GM23338 (cell line): ENCODE data around the gene IGFBP5. TPM values are rescaled to one million over a fixed set of nuclear protein-coding genes. Genes with fewer than 3 reads are reported as not detected.

ENCODE experiments used
- ATAC-seq: fragments of 200-7000 bp; cut with Tn5 transposase; 3 replicates; pipeline ENCODE4 v1.9.1; 2020
- DNase-seq: peaks from one replicate; pipeline ENCODE4 v3.0.0-alpha.2; 2015; ENCODE audit warnings: low spot score
- H2AFZ ChIP-seq: fragments of 200-600 bp; sonication (generic); 2 replicates; pipeline ENCODE4 v1.8.0; 2016; ENCODE audit warnings: antibody characterized with exemption, mild to moderate bottlenecking, moderate library complexity
- H3F3A ChIP-seq: fragments of 200-600 bp; sonication (generic); replicated peaks from 2 replicates; pipeline ENCODE4 v1.8.0; 2017; ENCODE audit warnings: antibody characterized with exemption, mixed run types, low read depth
- H3K27ac ChIP-seq: fragments of 200-600 bp; sonication (generic); 2 replicates; pipeline ENCODE4 v1.6.1; 2016; ENCODE audit warnings: low read depth
- H3K27me3 ChIP-seq: fragments of 200-600 bp; sonication (generic); 2 replicates; pipeline ENCODE4 v1.8.0; 2016; ENCODE audit warnings: mild to moderate bottlenecking, mixed run types, moderate library complexity; ENCODE audit not compliant: insufficient read depth
- H3K36me3 ChIP-seq: fragments of 200-600 bp; sonication (generic); 2 replicates; pipeline ENCODE4 v1.8.0; 2016; ENCODE audit warnings: mild to moderate bottlenecking; ENCODE audit not compliant: insufficient read depth
- H3K4me1 ChIP-seq: fragments of 200-600 bp; sonication (generic); 2 replicates; pipeline ENCODE4 v1.8.0; 2016; ENCODE audit warnings: mild to moderate bottlenecking, moderate library complexity; ENCODE audit not compliant: insufficient read depth
- H3K4me2 ChIP-seq: fragments of 200-600 bp; sonication (generic); 2 replicates; pipeline ENCODE4 v1.7.1; 2017; ENCODE audit warnings: mixed run types
- H3K4me3 ChIP-seq: fragments of 200-600 bp; sonication (generic); 2 replicates; pipeline ENCODE4 v1.6.1; 2016; ENCODE audit warnings: mixed run types
- H3K79me2 ChIP-seq: fragments of 200-600 bp; sonication (generic); replicated peaks from 2 replicates; pipeline ENCODE4 v1.8.0; 2017; ENCODE audit warnings: mild to moderate bottlenecking; ENCODE audit not compliant: insufficient read depth
- H3K9me2 ChIP-seq: fragments of 200-600 bp; sonication (generic); 2 replicates; pipeline ENCODE4 v1.8.0; 2017; ENCODE audit not compliant: insufficient read depth
- H4K20me1 ChIP-seq: fragments of 200-600 bp; sonication (generic); replicated peaks from 2 replicates; pipeline ENCODE4 v1.8.0; 2017; ENCODE audit warnings: mild to moderate bottlenecking; ENCODE audit not compliant: insufficient read depth
- H3K27ac Mint-ChIP-seq: 2 replicates; pipeline ENCODE4 v1.8.0; 2020; ENCODE audit warnings: inconsistent platforms, mild to moderate bottlenecking, moderate library complexity, mixed read lengths
- H3K27me3 Mint-ChIP-seq: 3 replicates; pipeline ENCODE4 v1.8.0; 2022; ENCODE audit warnings: low read depth, mild to moderate bottlenecking, moderate library complexity, mixed read lengths, inconsistent platforms; ENCODE audit not compliant: insufficient read depth, poor library complexity
- H3K36me3 Mint-ChIP-seq: 3 replicates; pipeline ENCODE4 v1.8.0; 2021; ENCODE audit warnings: low read depth, mild to moderate bottlenecking, inconsistent platforms, moderate library complexity, mixed read lengths
- H3K4me1 Mint-ChIP-seq: 3 replicates; pipeline ENCODE4 v1.8.0; 2020; ENCODE audit warnings: mild to moderate bottlenecking, inconsistent platforms, mixed read lengths
- H3K4me3 Mint-ChIP-seq: 3 replicates; pipeline ENCODE4 v1.8.0; 2021; ENCODE audit warnings: moderate library complexity, mild to moderate bottlenecking, inconsistent platforms, mixed read lengths
- H3K9me3 Mint-ChIP-seq: 3 replicates; pipeline ENCODE4 v1.8.0; 2020; ENCODE audit warnings: moderate library complexity, mild to moderate bottlenecking, inconsistent platforms, mixed read lengths
- CREB1 ChIP-seq: fragments of 250-450 bp; sonication (Bioruptor Pico); IDR thresholded peaks from 2 replicates; pipeline ENCODE4 v1.5.0; 2020; ENCODE audit warnings: low read depth, mild to moderate bottlenecking, moderate library complexity
- EZH2 ChIP-seq: fragments of 200-600 bp; sonication (generic); IDR thresholded peaks from one replicate; pipeline ENCODE4 v1.8.0; 2017; ENCODE audit warnings: antibody characterized with exemption, mild to moderate bottlenecking, low read depth; ENCODE audit not compliant: unreplicated experiment
- EZH2phosphoT487 ChIP-seq: fragments of 200-600 bp; sonication (generic); IDR thresholded peaks from one replicate; pipeline ENCODE4 v1.8.1; 2018; ENCODE audit warnings: antibody characterized with exemption; ENCODE audit not compliant: unreplicated experiment
- JUNB ChIP-seq: IDR thresholded peaks from one replicate; pipeline ENCODE4 v1.6.1; 2016; ENCODE audit warnings: antibody characterized with exemption; ENCODE audit not compliant: unreplicated experiment
- NANOG ChIP-seq: IDR thresholded peaks from 2 replicates; pipeline ENCODE4 v1.6.1; 2016; ENCODE audit warnings: antibody characterized with exemption, borderline replicate concordance
- POLR2AphosphoS5 ChIP-seq: IDR thresholded peaks from 2 replicates; pipeline ENCODE4 v1.6.1; 2016; ENCODE audit warnings: antibody characterized with exemption, low read depth
- STAT1 ChIP-seq: IDR thresholded peaks from one replicate; pipeline ENCODE4 v1.6.1; 2016; ENCODE audit warnings: antibody characterized with exemption; ENCODE audit not compliant: unreplicated experiment
- ZNF114 ChIP-seq: fragments of 250-450 bp; sonication (Bioruptor Pico); IDR thresholded peaks from 2 replicates; pipeline ENCODE4 v1.5.0; 2020; ENCODE audit warnings: mild to moderate bottlenecking, moderate library complexity
- ZNF331 ChIP-seq: fragments of 250-450 bp; sonication (Bioruptor Pico); IDR thresholded peaks from 2 replicates; pipeline ENCODE4 v1.5.0; 2020; ENCODE audit warnings: low read depth, mild to moderate bottlenecking, moderate library complexity
- polyA plus RNA-seq: library from polyadenylated mRNA; unstranded; fragments of >200 nt; fragmentation: Nextera tagmentation; extraction: Ambion mirVana; gene quantifications from 2 replicates; pipeline ENCODE4 v1.2.1, GENCODE V29; 2016
- total RNA-seq: library from RNA; depleted of rRNA; stranded (reverse); fragments of >200 nt; shearing (Covaris generic); gene quantifications from 2 replicates; pipeline ENCODE4 v1.2.3, GENCODE V29; 2014
- TF ChIP-seq, protein P1 (sequence below): IDR thresholded peaks from 2 replicates; pipeline ENCODE4 v1.6.1; 2016; ENCODE audit warnings: antibody characterized with exemption
- TF ChIP-seq, protein P2 (sequence below): IDR thresholded peaks from one replicate; pipeline ENCODE4 v1.6.1; 2018; ENCODE audit warnings: antibody characterized with exemption; ENCODE audit not compliant: unreplicated experiment
- TF ChIP-seq, protein P3 (sequence below), 2 experiments: fragments of 200-600 bp in 1 of 2; sonication (generic) in 1 of 2; conservative IDR thresholded peaks; 2 replicates each; pipeline versions ENCODE4 v1.5.1 to v1.6.1; 2016 to 2017; ENCODE audit warnings: antibody characterized with exemption in 2 of 2, low read depth in 2 of 2, mild to moderate bottlenecking in 2 of 2, moderate library complexity in 1 of 2
- TF ChIP-seq, protein P4 (sequence below): fragments of 250-450 bp; sonication (Bioruptor Pico); IDR thresholded peaks from 2 replicates; pipeline ENCODE4 v1.5.0; 2020; ENCODE audit warnings: mild to moderate bottlenecking, moderate library complexity

Gene IGFBP5
- total and polyA plus RNA-seq, 2 experiments from 2014 or later, result 0.70 to 2.5 TPM

DNA sequence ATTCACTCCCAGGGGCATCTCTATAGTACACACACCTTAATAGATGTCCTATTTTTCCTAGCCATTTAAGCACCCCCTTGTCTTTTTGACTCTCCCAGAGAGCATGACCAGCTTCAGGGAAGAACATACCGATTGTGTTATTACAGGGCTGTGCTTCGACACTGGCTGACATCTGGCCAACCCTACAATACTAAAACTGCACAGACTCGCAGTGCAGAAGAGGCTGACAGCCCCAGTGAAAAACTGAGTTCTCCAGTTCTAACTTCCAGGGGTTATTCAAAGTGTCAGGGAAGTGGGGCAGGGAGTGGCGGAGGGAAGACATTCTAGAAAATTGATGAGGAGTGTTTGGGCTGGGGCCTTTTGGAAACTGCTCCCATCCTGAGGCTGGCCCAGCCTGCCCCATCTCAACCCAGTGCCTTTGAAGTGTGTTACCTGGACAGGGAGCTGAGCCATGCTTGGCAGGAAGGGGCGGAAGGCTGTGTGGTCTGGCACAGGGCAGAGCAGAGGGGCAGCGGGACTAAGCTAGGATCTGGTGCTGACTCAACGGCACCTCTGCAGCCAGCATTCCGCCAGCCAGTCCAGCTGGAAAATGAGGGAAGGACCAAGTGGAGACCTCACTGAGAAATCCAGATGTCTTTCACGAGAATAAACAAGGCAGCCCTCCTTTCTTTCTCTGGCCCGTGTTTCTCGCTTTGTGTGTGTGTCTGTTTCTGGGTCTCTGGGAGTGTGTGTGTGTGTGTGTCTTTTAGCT lies 15.4 kb upstream of the IGFBP5 start:
- H3K9me2 ChIP-seq, result peaks cover 6% of the 10 kb centered on the region; the same call in 1 of the 2 replicates
- TF ChIP-seq EZH2 (no peak), POLR2AphosphoS5 (no peak), STAT1 (no peak), JUNB (no peak), ZNF331 (CRISPR knock-in tag) (no peak), CREB1 (CRISPR knock-in tag) (no peak), NANOG (no peak), EZH2phosphoT487 (no peak), ZNF114 (CRISPR knock-in tag) (no peak)
- TF ChIP-seq, protein P1, sequence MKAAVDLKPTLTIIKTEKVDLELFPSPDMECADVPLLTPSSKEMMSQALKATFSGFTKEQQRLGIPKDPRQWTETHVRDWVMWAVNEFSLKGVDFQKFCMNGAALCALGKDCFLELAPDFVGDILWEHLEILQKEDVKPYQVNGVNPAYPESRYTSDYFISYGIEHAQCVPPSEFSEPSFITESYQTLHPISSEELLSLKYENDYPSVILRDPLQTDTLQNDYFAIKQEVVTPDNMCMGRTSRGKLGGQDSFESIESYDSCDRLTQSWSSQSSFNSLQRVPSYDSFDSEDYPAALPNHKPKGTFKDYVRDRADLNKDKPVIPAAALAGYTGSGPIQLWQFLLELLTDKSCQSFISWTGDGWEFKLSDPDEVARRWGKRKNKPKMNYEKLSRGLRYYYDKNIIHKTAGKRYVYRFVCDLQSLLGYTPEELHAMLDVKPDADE, result no peak
- TF ChIP-seq, protein P2, sequence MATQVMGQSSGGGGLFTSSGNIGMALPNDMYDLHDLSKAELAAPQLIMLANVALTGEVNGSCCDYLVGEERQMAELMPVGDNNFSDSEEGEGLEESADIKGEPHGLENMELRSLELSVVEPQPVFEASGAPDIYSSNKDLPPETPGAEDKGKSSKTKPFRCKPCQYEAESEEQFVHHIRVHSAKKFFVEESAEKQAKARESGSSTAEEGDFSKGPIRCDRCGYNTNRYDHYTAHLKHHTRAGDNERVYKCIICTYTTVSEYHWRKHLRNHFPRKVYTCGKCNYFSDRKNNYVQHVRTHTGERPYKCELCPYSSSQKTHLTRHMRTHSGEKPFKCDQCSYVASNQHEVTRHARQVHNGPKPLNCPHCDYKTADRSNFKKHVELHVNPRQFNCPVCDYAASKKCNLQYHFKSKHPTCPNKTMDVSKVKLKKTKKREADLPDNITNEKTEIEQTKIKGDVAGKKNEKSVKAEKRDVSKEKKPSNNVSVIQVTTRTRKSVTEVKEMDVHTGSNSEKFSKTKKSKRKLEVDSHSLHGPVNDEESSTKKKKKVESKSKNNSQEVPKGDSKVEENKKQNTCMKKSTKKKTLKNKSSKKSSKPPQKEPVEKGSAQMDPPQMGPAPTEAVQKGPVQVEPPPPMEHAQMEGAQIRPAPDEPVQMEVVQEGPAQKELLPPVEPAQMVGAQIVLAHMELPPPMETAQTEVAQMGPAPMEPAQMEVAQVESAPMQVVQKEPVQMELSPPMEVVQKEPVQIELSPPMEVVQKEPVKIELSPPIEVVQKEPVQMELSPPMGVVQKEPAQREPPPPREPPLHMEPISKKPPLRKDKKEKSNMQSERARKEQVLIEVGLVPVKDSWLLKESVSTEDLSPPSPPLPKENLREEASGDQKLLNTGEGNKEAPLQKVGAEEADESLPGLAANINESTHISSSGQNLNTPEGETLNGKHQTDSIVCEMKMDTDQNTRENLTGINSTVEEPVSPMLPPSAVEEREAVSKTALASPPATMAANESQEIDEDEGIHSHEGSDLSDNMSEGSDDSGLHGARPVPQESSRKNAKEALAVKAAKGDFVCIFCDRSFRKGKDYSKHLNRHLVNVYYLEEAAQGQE, result no peak
- TF ChIP-seq, protein P3, sequence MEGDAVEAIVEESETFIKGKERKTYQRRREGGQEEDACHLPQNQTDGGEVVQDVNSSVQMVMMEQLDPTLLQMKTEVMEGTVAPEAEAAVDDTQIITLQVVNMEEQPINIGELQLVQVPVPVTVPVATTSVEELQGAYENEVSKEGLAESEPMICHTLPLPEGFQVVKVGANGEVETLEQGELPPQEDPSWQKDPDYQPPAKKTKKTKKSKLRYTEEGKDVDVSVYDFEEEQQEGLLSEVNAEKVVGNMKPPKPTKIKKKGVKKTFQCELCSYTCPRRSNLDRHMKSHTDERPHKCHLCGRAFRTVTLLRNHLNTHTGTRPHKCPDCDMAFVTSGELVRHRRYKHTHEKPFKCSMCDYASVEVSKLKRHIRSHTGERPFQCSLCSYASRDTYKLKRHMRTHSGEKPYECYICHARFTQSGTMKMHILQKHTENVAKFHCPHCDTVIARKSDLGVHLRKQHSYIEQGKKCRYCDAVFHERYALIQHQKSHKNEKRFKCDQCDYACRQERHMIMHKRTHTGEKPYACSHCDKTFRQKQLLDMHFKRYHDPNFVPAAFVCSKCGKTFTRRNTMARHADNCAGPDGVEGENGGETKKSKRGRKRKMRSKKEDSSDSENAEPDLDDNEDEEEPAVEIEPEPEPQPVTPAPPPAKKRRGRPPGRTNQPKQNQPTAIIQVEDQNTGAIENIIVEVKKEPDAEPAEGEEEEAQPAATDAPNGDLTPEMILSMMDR (conservative IDR thresholded peaks at IDR 0.05; ENCODE audit: low read depth in 2 of 2), result no peak
- TF ChIP-seq, protein P4, sequence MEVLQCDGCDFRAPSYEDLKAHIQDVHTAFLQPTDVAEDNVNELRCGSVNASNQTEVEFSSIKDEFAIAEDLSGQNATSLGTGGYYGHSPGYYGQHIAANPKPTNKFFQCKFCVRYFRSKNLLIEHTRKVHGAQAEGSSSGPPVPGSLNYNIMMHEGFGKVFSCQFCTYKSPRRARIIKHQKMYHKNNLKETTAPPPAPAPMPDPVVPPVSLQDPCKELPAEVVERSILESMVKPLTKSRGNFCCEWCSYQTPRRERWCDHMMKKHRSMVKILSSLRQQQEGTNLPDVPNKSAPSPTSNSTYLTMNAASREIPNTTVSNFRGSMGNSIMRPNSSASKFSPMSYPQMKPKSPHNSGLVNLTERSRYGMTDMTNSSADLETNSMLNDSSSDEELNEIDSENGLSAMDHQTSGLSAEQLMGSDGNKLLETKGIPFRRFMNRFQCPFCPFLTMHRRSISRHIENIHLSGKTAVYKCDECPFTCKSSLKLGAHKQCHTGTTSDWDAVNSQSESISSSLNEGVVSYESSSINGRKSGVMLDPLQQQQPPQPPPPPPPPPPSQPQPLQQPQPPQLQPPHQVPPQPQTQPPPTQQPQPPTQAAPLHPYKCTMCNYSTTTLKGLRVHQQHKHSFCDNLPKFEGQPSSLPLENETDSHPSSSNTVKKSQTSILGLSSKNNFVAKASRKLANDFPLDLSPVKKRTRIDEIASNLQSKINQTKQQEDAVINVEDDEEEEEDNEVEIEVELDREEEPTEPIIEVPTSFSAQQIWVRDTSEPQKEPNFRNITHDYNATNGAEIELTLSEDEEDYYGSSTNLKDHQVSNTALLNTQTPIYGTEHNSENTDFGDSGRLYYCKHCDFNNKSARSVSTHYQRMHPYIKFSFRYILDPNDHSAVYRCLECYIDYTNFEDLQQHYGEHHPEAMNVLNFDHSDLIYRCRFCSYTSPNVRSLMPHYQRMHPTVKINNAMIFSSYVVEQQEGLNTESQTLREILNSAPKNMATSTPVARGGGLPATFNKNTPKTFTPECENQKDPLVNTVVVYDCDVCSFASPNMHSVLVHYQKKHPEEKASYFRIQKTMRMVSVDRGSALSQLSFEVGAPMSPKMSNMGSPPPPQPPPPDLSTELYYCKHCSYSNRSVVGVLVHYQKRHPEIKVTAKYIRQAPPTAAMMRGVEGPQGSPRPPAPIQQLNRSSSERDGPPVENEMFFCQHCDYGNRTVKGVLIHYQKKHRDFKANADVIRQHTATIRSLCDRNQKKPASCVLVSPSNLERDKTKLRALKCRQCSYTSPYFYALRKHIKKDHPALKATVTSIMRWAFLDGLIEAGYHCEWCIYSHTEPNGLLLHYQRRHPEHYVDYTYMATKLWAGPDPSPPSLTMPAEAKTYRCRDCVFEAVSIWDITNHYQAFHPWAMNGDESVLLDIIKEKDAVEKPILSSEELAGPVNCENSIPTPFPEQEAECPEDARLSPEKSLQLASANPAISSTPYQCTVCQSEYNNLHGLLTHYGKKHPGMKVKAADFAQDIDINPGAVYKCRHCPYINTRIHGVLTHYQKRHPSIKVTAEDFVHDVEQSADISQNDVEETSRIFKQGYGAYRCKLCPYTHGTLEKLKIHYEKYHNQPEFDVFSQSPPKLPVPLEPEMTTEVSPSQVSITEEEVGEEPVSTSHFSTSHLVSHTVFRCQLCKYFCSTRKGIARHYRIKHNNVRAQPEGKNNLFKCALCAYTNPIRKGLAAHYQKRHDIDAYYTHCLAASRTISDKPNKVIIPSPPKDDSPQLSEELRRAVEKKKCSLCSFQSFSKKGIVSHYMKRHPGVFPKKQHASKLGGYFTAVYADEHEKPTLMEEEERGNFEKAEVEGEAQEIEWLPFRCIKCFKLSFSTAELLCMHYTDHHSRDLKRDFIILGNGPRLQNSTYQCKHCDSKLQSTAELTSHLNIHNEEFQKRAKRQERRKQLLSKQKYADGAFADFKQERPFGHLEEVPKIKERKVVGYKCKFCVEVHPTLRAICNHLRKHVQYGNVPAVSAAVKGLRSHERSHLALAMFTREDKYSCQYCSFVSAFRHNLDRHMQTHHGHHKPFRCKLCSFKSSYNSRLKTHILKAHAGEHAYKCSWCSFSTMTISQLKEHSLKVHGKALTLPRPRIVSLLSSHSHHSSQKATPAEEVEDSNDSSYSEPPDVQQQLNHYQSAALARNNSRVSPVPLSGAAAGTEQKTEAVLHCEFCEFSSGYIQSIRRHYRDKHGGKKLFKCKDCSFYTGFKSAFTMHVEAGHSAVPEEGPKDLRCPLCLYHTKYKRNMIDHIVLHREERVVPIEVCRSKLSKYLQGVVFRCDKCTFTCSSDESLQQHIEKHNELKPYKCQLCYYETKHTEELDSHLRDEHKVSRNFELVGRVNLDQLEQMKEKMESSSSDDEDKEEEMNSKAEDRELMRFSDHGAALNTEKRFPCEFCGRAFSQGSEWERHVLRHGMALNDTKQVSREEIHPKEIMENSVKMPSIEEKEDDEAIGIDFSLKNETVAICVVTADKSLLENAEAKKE (CRISPR knock-in tag), result no peak
- H3K79me2 ChIP-seq, result no peaks in the 10 kb centered on the region
- no peaks in the 10 kb centered on the region for H3K36me3 ChIP-seq
- no peak overlapping the region for H3K4me3 Mint-ChIP-seq
- H3K4me1 Mint-ChIP-seq, result no peaks in the 10 kb centered on the region
- H3K27ac ChIP-seq, result no peak overlapping the region
- DNase-seq (no peak), ATAC-seq (peak; percentile 31; the same call in 2 of the 3 replicates)
- peaks cover under 1% of the 10 kb centered on the region for H3K27me3 Mint-ChIP-seq
- no peak overlapping the region for H3K4me3 ChIP-seq
- H3K27ac Mint-ChIP-seq, result no peak overlapping the region
- no peak overlapping the region for H3K4me2 ChIP-seq
- H3K4me1 ChIP-seq, result no peaks in the 10 kb centered on the region
- peak overlapping the region; percentile 87 for H2AFZ ChIP-seq
- no peaks in the 10 kb centered on the region for H3F3A ChIP-seq
- H3K36me3 Mint-ChIP-seq, result no peaks in the 10 kb centered on the region
- no peaks in the 10 kb centered on the region for H4K20me1 ChIP-seq
- no peaks in the 10 kb centered on the region for H3K27me3 ChIP-seq
- H3K9me3 Mint-ChIP-seq, result peaks cover 5% of the 10 kb centered on the region; the same call in 1 of the 3 replicates
